ENCODE data around the gene ANKRD39.

The ANKRD39 gene

GRCh38 chr2:96887493-96888012, 29.7 kb upstream of the ANKRD39 start:
- no peak for ATAC-seq
- DNase-seq: no peak

GRCh38 chr2:96885432-96886347, 27.9 kb upstream of the ANKRD39 start:
- ATAC-seq: no peak
- no peak for DNase-seq

- DNase-seq: no peak
- ATAC-seq: no peak
These were observed 26.7 kb upstream of the ANKRD39 start for GRCh38 chr2:96884299-96885094.

- no peak for ATAC-seq
- DNase-seq: no peak
These were observed 25.5 kb upstream of the ANKRD39 start for GRCh38 chr2:96883306-96883705.

GRCh38 chr2:96882906-96883305, 25.1 kb upstream of the ANKRD39 start:
- ATAC-seq: no peak

GRCh38 chr2:96882230-96882629, 24.4 kb upstream of the ANKRD39 start:
- ATAC-seq: no peak

More at GRCh38 chr2:96882906-96883305, 25.1 kb upstream of the ANKRD39 start:
- DNase-seq: no peak

GRCh38 chr2:96881349-96882195, 23.8 kb upstream of the ANKRD39 start:
- ATAC-seq (no peak), DNase-seq (no peak)

More at GRCh38 chr2:96882230-96882629, 24.4 kb upstream of the ANKRD39 start:
- no peak for DNase-seq

GRCh38 chr2:96880891-96881273, 23.1 kb upstream of the ANKRD39 start:
- DNase-seq (no peak), ATAC-seq (no peak)

GRCh38 chr2:96879545-96880040, 21.8 kb upstream of the ANKRD39 start:
- no peak for DNase-seq
- no peak for ATAC-seq

- DNase-seq (no peak), ATAC-seq (no peak)
These were observed 21.2 kb upstream of the ANKRD39 start for GRCh38 chr2:96878796-96879544.

- DNase-seq: no peak
These were observed 20.4 kb upstream of the ANKRD39 start for GRCh38 chr2:96878171-96878570.

GRCh38 chr2:96877631-96878092, 19.8 kb upstream of the ANKRD39 start:
- no peak for ATAC-seq
- DNase-seq: no peak

More at GRCh38 chr2:96878171-96878570, 20.4 kb upstream of the ANKRD39 start:
- ATAC-seq: no peak

GRCh38 chr2:96877042-96877451, 19.2 kb upstream of the ANKRD39 start:
- no peak for ATAC-seq

GRCh38 chr2:96876269-96877041, 18.6 kb upstream of the ANKRD39 start:
- no peak for ATAC-seq
- no peak for DNase-seq

More at GRCh38 chr2:96877042-96877451, 19.2 kb upstream of the ANKRD39 start:
- DNase-seq: no peak

- no peak for DNase-seq
- ATAC-seq: no peak
These were observed 17.9 kb upstream of the ANKRD39 start for GRCh38 chr2:96875498-96876268.

- ATAC-seq (peak; percentile 66), DNase-seq (peak; percentile 47)
These were observed 16.5 kb upstream of the ANKRD39 start for GRCh38 chr2:96874198-96874831.

- no peak for ATAC-seq
- no peak for DNase-seq
These were observed 15.9 kb upstream of the ANKRD39 start for GRCh38 chr2:96873651-96874096.

GRCh38 chr2:96872591-96873349, 15.0 kb upstream of the ANKRD39 start:
- DNase-seq (no peak), ATAC-seq (no peak)

All from stimulated activated naive CD8-positive, alpha-beta T cell treated with anti-CD3 and anti-CD28 coated beads, Interleukin-15, Interleukin-2, amounts not matched to agents 100 U/mL and 50 U/mL, for 24 hours (primary cell).